Skeletal muscle satellite cell (primary cell): ENCODE results near the gene PNPLA8.
"Not testable (repeated sequence)": the region's sequence is repeated elsewhere in the genome, so short reads cannot be mapped to it uniquely, and the experiment has no call there.

Experiments used
- H3K27me3 ChIP-seq: 2 replicates; pipeline ENCODE4 v1.7.0; 2013; ENCODE audit warnings: low read length; ENCODE audit not compliant: control insufficient read depth, insufficient read depth
- H3K36me3 ChIP-seq: 2 replicates; pipeline ENCODE4 v1.7.0; 2013; ENCODE audit warnings: mild to moderate bottlenecking, control low read depth, low read length; ENCODE audit not compliant: insufficient read depth
- H3K4me1 ChIP-seq: 2 replicates; pipeline ENCODE4 v1.7.0; 2013; ENCODE audit warnings: low read length; ENCODE audit not compliant: control insufficient read depth, insufficient read depth
- H3K4me2 ChIP-seq: 2 replicates; pipeline ENCODE4 v1.7.0; 2013; ENCODE audit warnings: mild to moderate bottlenecking, low read length
- H3K4me3 ChIP-seq: 2 replicates; pipeline ENCODE4 v1.7.0; 2013; ENCODE audit warnings: low read length
- H3K9ac ChIP-seq: 2 replicates; pipeline ENCODE4 v1.7.0; 2013; ENCODE audit warnings: mild to moderate bottlenecking, low read depth, low read length, moderate library complexity
- H3K9me3 ChIP-seq: replicated peaks from 2 replicates; pipeline ENCODE4 v1.7.0; 2013; ENCODE audit warnings: mild to moderate bottlenecking, control low read depth, low read length

Gene PNPLA8

DNA sequence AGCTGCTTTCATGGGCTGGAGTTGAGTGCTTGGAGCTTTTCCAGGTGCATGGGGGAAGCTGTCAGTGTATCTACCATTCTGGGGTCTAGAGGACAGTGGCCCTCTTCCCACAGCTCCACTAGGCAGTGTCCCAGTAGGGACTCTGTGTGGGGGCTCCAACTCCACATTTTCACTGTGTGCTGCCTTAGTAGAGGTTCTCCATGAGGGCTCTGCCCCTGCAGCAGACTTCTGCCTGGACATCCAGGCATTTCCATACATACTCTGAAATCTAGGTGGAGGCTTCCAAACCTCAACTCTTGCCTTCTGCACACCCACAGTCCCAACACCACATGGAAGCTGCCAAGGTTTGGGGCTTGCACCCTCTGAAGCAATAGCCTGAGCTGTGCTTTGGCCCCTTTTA is 30.7 kb upstream of the PNPLA8 start:
- H3K27me3 ChIP-seq, H3K4me2 ChIP-seq, H3K36me3 ChIP-seq, H3K4me3 ChIP-seq, H3K9me3 ChIP-seq, H3K9ac ChIP-seq, H3K4me1 ChIP-seq: not testable (repeated sequence)

- not testable (repeated sequence) for H3K36me3 ChIP-seq, H3K9ac ChIP-seq, H3K9me3 ChIP-seq, H3K4me2 ChIP-seq, H3K27me3 ChIP-seq, H3K4me3 ChIP-seq, H3K4me1 ChIP-seq
Measured at GRCh38 chr7:108548141-108548896, 22.4 kb upstream of the PNPLA8 start.

- H3K9ac ChIP-seq = no peak overlapping the region
- no peak overlapping the region for H3K4me2 ChIP-seq
- no peaks in the 10 kb centered on the region for H3K4me1 ChIP-seq
- no peaks in the 10 kb centered on the region for H3K9me3 ChIP-seq
- no peak overlapping the region for H3K4me3 ChIP-seq
- H3K36me3 ChIP-seq = no peaks in the 10 kb centered on the region
- H3K27me3 ChIP-seq = no peaks in the 10 kb centered on the region
Measured at GRCh38 chr7:108541478-108541877, 15.5 kb upstream of the PNPLA8 start.

- H3K4me2 ChIP-seq, H3K9ac ChIP-seq, H3K9me3 ChIP-seq, H3K36me3 ChIP-seq, H3K27me3 ChIP-seq, H3K4me3 ChIP-seq, H3K4me1 ChIP-seq: not testable (repeated sequence)
Measured at GRCh38 chr7:108538685-108539084, 12.8 kb upstream of the PNPLA8 start.

DNA sequence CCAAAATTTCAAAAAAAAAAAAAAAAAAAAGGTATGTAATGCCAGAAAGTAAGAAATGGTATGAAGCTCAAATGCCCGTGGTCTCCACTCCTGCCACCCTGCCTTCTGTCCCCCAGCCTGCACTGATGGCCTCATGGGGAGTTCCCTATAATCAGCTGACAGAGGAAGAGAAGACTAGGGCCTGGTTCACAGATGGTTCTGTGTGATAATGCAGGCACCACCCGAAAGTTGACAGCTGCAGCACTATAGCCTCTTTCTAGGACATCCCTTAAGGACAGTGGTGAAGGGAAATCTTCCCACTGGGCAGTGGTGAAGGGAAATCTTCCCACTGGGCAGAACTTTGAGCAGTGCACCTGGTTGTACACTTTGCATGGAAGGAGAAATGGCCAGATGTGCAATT is 12.3 kb upstream of the PNPLA8 start:
- not testable (repeated sequence) for H3K9ac ChIP-seq, H3K9me3 ChIP-seq, H3K36me3 ChIP-seq

DNA sequence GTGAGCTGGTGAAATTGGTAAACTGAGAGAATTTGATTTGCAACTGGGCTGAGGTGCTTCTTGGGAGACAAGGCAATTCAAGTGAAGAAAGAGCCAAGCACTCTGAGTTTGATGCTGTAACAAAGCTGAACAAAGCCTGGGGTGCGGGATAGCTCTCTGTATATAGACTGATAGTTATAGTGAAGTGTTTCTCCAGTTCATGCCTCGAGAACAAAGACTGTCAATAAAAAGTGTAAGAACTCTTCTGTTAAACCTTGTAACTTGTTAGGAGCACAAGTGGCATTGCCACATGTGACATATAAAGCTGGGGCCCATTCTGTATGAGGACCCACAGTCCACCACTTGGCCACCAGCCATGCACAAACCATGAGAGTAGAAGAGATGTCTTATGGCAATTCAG is 11.3 kb upstream of the PNPLA8 start:
- H3K4me3 ChIP-seq = no peak overlapping the region
- no peaks in the 10 kb centered on the region for H3K4me1 ChIP-seq
- H3K27me3 ChIP-seq = no peaks in the 10 kb centered on the region
- H3K9ac ChIP-seq = no peak overlapping the region
- no peak overlapping the region for H3K4me2 ChIP-seq
- no peaks in the 10 kb centered on the region for H3K36me3 ChIP-seq
- H3K9me3 ChIP-seq = no peaks in the 10 kb centered on the region

More for the DNA sequence above, 12.3 kb upstream of the PNPLA8 start:
- H3K4me3 ChIP-seq, H3K4me1 ChIP-seq, H3K4me2 ChIP-seq, H3K27me3 ChIP-seq: not testable (repeated sequence)

- Histone ChIP-seq H3K27me3 (no peaks in the 10 kb centered on the region), H3K4me1 (no peaks in the 10 kb centered on the region), H3K36me3 (no peaks in the 10 kb centered on the region), H3K9me3 (no peaks in the 10 kb centered on the region), H3K4me2 (no peak overlapping the region), H3K4me3 (no peak overlapping the region), H3K9ac (no peak overlapping the region)
Measured at GRCh38 chr7:108535744-108536143, 9.8 kb upstream of the PNPLA8 start.

GRCh38 chr7:108535257-108535656 is 9.3 kb upstream of the PNPLA8 start:
- Histone ChIP-seq H3K36me3 (no peaks in the 10 kb centered on the region), H3K27me3 (no peaks in the 10 kb centered on the region), H3K4me1 (no peaks in the 10 kb centered on the region), H3K9me3 (no peaks in the 10 kb centered on the region), H3K4me2 (no peak overlapping the region), H3K4me3 (no peak overlapping the region), H3K9ac (no peak overlapping the region)

- no peak overlapping the region for H3K9ac ChIP-seq
- no peaks in the 10 kb centered on the region for H3K4me1 ChIP-seq
- H3K4me2 ChIP-seq = no peak overlapping the region
- no peaks in the 10 kb centered on the region for H3K36me3 ChIP-seq
- no peak overlapping the region for H3K4me3 ChIP-seq
- H3K27me3 ChIP-seq = no peaks in the 10 kb centered on the region
- H3K9me3 ChIP-seq = no peaks in the 10 kb centered on the region
Measured at GRCh38 chr7:108533712-108534111, 7.8 kb upstream of the PNPLA8 start.

- Histone ChIP-seq H3K4me2 (no peak overlapping the region), H3K36me3 (no peaks in the 10 kb centered on the region), H3K4me3 (no peak overlapping the region), H3K9ac (no peak overlapping the region), H3K9me3 (no peaks in the 10 kb centered on the region), H3K4me1 (peaks cover 11% of the 10 kb centered on the region), H3K27me3 (no peaks in the 10 kb centered on the region)
Measured at GRCh38 chr7:108529341-108529740, 3.4 kb upstream of the PNPLA8 start.

DNA sequence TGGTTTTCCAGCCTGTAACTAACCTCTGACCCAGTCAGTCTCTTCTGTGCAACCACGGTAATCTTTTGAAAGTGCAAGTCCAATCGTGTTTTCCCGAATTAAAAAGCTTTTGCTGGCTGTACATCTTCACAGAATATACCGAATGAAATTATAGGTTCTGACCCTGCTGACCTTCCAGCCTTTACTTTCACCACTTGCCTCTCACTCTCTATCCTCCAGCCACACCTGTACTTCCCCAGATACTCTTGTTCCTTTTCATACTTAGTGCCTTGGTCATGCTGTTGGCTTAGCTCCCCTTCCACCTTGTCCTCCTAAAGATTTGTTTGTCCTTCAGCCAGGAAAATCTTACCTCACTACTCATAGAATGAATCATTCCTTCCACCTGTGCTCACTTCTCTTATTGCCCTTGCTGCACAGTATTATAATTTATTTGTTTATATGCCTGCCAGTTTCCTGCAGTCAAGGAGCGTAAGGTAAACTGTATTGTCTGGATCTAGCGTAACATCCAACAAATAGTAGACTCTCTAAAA is 2.3 kb upstream of the PNPLA8 start:
- H3K36me3 ChIP-seq = no peaks in the 10 kb centered on the region

DNA sequence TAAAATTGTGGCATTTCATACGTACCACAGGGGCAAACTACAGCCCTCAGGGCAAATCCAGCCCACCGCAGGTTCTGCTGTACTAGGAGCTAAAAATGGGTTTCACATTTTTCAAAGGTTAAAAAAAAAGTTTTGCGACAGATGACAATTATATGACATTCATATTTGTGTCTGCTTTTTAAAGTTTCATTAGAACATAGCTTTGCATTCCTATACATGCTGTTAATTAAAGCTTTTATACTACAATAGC is 758 bp upstream of the PNPLA8 start:
- peak overlapping the region; percentile 96 for H3K4me2 ChIP-seq
- peak overlapping the region; percentile 89 for H3K4me3 ChIP-seq
- H3K9ac ChIP-seq = peak overlapping the region; percentile 93
- no peaks in the 10 kb centered on the region for H3K27me3 ChIP-seq
- H3K9me3 ChIP-seq = no peaks in the 10 kb centered on the region
- peaks cover 18% of the 10 kb centered on the region for H3K4me1 ChIP-seq
- no peaks in the 10 kb centered on the region for H3K36me3 ChIP-seq

More for the DNA sequence above, 2.3 kb upstream of the PNPLA8 start:
- Histone ChIP-seq H3K9ac (no peak overlapping the region), H3K4me1 (peaks cover 18% of the 10 kb centered on the region), H3K4me2 (no peak overlapping the region), H3K9me3 (no peaks in the 10 kb centered on the region), H3K27me3 (no peaks in the 10 kb centered on the region), H3K4me3 (no peak overlapping the region)
